ENCODE data around the gene MYMX.

Gene MYMX

DNA sequence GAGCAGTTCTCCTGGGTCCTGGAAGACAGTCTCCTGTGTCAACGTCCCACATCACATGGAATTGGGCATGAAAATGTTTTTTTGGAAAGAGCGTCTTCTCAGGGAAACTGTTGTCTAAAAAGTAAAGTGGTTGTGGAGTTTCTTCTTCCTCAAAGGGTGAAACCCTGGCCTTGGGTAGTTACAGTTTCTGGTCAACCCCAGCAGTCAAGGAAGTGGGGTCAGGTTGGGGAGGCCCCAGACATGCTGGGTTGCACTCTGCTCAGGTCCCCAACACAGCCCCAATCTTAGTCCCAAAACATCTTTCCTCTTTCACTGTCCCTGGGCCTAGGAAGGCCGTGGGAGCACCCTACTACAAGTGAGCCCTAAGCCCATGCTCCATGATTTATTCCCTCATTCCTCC is 49.6 kb downstream of the MYMX start:
- Histone ChIP-seq H3K4me1 (ENCODE audit: insufficient read depth, poor library complexity, severe bottlenecking) (peaks cover 18% of the 10 kb centered on the region), H3K9me3 (ENCODE audit: severe bottlenecking) (no peaks in the 10 kb centered on the region), H3K27ac (ENCODE audit: poor library complexity, severe bottlenecking) (no peak overlapping the region), H3K4me3 (ENCODE audit: severe bottlenecking) (no peak overlapping the region), H3K36me3 (ENCODE audit: low read depth) (no peaks in the 10 kb centered on the region), H3K27me3 (ENCODE audit: insufficient read depth, poor library complexity, severe bottlenecking) (peaks cover 11% of the 10 kb centered on the region)
- TF ChIP-seq, protein P1, sequence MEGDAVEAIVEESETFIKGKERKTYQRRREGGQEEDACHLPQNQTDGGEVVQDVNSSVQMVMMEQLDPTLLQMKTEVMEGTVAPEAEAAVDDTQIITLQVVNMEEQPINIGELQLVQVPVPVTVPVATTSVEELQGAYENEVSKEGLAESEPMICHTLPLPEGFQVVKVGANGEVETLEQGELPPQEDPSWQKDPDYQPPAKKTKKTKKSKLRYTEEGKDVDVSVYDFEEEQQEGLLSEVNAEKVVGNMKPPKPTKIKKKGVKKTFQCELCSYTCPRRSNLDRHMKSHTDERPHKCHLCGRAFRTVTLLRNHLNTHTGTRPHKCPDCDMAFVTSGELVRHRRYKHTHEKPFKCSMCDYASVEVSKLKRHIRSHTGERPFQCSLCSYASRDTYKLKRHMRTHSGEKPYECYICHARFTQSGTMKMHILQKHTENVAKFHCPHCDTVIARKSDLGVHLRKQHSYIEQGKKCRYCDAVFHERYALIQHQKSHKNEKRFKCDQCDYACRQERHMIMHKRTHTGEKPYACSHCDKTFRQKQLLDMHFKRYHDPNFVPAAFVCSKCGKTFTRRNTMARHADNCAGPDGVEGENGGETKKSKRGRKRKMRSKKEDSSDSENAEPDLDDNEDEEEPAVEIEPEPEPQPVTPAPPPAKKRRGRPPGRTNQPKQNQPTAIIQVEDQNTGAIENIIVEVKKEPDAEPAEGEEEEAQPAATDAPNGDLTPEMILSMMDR (IDR thresholded peaks at IDR 0.05; ENCODE audit: poor library complexity, severe bottlenecking): no peak
- ATAC-seq (ENCODE audit: low read depth): no peak
- no peak for DNase-seq (ENCODE audit: low spot score)

DNA sequence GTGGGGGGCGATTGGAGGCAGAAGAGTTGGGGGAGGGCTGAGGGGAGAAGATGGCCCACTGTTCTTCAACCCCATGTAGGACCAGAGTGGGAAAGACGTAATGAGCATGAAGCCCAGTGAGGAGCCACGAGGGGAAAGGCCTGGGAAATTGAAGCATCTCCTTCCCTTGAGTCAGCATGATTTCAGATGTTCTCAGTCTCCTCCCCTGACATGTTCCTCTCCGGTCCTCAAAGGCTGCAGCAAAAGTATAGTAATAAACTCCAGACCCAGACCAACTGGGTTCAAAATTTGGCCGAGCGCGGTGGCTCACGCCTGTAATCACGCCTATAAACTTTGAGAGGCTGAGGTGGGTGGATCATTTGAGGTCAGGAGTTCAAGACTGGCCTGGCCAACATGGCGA is 50.5 kb downstream of the MYMX start:
- no peaks in the 10 kb centered on the region for H3K36me3 ChIP-seq (ENCODE audit: low read depth)
- no peaks in the 10 kb centered on the region for H3K9me3 ChIP-seq (ENCODE audit: severe bottlenecking)
- H3K27ac ChIP-seq (ENCODE audit: poor library complexity, severe bottlenecking): no peak overlapping the region
- H3K27me3 ChIP-seq (ENCODE audit: insufficient read depth, poor library complexity, severe bottlenecking): peaks cover 20% of the 10 kb centered on the region
- ATAC-seq (ENCODE audit: low read depth) (no peak), DNase-seq (ENCODE audit: low spot score) (no peak)
- TF ChIP-seq, protein P1 (IDR thresholded peaks at IDR 0.05; ENCODE audit: poor library complexity, severe bottlenecking): no peak
- H3K4me1 ChIP-seq (ENCODE audit: insufficient read depth, poor library complexity, severe bottlenecking): peaks cover 18% of the 10 kb centered on the region
- H3K4me3 ChIP-seq (ENCODE audit: severe bottlenecking): no peak overlapping the region
